Measurements from ENCODE around the gene ARHGAP4. TPM values are rescaled to one million over a fixed set of nuclear protein-coding genes. Genes with fewer than 3 reads are reported as not detected.

The ARHGAP4 gene
- total and polyA plus RNA-seq, 10 of the 15 experiments (the other 5 are each of a cell fraction or from before 2014, with no cell fraction given) = 0.71 to 120 (median 44.3) TPM

GRCh38 chrX:153971124-153971449 is 45.0 kb upstream of the ARHGAP4 start (continued):
- peak; percentile 45; the same call in 1 of the 2 replicates for TF ChIP-seq CREB1 (IDR thresholded peaks at IDR 0.05; ENCODE audit: low read depth)
- no peak for TF ChIP-seq SMAD1 (IDR thresholded peaks at IDR 0.05; ENCODE audit: low read depth, partially characterized antibody)
- no peak for TF ChIP-seq CHD1 (IDR thresholded peaks at IDR 0.05; ENCODE audit: low read depth, low read length)
- peak; percentile 87 for TF ChIP-seq GABPA (IDR thresholded peaks at IDR 0.05; ENCODE audit: low read depth)
- no peak for TF ChIP-seq RAD21 (IDR thresholded peaks at IDR 0.05; ENCODE audit: insufficient read depth, low read depth, low read length)
- 0 out of 2 replicates have a peak, but pooled peaks have one; percentile 0 for TF ChIP-seq RCOR1 (conservative IDR thresholded peaks at IDR 0.05; ENCODE audit: low read depth, low read length)
- TF ChIP-seq RELA (IDR thresholded peaks at IDR 0.05; ENCODE audit: borderline replicate concordance, partially characterized antibody) = peak; percentile 25
- peak; percentile 40 for TF ChIP-seq E4F1 (IDR thresholded peaks at IDR 0.05; ENCODE audit: borderline replicate concordance, partially characterized antibody)
- TF ChIP-seq EGR1 (IDR thresholded peaks at IDR 0.05; ENCODE audit: borderline replicate concordance in 1 of 2, low read depth in 2 of 2, low read length in 2 of 2) = 0 out of 3 replicates have a peak, but pooled peaks of 1 of the 2 experiments have one; percentile 46
- TF ChIP-seq IRF3 (IDR thresholded peaks at IDR 0.05) = no peak
- TF ChIP-seq SREBF2 (IDR thresholded peaks at IDR 0.05; ENCODE audit: low read length) = peak; percentile 30; the same call in 1 of the 2 replicates
- TF ChIP-seq ELK1 (IDR thresholded peaks at IDR 0.05; ENCODE audit: low read depth, low read length) = peak; percentile 56; the same call in 1 of the 2 replicates
- 0 out of 4 replicates have a peak, but pooled peaks of 1 of the 2 experiments have one; percentile 9 for TF ChIP-seq BHLHE40 (IDR thresholded peaks at IDR 0.05; ENCODE audit: borderline replicate concordance in 1 of 2, low read depth in 2 of 2, low read length in 1 of 2)
- TF ChIP-seq TBL1XR1 (IDR thresholded peaks at IDR 0.05; ENCODE audit: low read depth, low read length) = peak; percentile 48
- peak; percentile 4; the same call in 1 of the 2 replicates for TF ChIP-seq GATAD2B (conservative IDR thresholded peaks at IDR 0.05; ENCODE audit: low read depth)

Data from GM12878 (cell line).